HG02623 (cell line): ENCODE data around the gene LDB1.

Experiments used
- ATAC-seq: cut with Tn5 transposase; IDR thresholded peaks from one replicate; pipeline ENCODE4 v1.9.1; 2021; ENCODE audit warnings: moderate library complexity; ENCODE audit not compliant: unreplicated experiment

Gene LDB1

DNA sequence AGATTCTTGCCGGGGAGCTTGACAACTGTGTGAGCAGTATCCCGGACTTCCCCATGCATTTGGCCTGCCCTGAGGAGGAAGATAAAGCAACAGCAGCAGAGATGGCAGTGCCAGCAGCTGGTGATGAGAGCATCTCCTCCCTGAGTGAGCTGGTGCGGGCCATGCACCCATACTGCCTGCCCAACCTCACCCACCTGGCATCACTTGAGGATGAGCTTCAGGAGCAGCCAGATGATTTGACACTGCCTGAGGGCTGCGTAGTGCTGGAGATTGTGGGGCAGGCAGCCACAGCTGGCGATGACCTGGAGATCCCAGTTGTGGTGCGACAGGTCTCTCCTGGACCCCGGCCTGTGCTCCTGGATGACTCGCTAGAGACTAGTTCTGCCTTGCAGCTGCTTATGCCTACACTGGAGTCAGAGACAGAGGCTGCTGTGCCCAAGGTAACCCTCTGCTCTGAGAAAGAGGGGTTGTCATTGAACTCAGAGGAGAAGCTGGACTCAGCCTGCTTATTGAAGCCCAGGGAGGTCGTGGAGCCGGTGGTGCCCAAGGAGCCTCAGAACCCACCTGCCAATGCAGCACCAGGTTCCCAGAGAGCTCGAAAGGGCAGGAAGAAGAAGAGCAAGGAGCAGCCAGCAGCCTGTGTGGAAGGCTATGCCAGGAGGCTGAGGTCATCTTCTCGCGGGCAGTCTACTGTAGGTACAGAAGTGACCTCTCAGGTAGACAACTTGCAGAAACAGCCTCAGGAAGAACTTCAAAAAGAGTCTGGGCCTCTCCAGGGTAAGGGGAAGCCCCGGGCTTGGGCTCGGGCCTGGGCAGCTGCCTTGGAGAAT is 19.3 kb upstream of the LDB1 start:
- no peak for ATAC-seq

GRCh38 chr10:102135956-102136526 is 15.9 kb upstream of the LDB1 start:
- ATAC-seq, result no peak

- no peak for ATAC-seq
Observed at GRCh38 chr10:102134416-102134815, 14.2 kb upstream of the LDB1 start.

GRCh38 chr10:102133373-102134195 is 13.4 kb upstream of the LDB1 start:
- ATAC-seq, result peak; percentile 3

DNA sequence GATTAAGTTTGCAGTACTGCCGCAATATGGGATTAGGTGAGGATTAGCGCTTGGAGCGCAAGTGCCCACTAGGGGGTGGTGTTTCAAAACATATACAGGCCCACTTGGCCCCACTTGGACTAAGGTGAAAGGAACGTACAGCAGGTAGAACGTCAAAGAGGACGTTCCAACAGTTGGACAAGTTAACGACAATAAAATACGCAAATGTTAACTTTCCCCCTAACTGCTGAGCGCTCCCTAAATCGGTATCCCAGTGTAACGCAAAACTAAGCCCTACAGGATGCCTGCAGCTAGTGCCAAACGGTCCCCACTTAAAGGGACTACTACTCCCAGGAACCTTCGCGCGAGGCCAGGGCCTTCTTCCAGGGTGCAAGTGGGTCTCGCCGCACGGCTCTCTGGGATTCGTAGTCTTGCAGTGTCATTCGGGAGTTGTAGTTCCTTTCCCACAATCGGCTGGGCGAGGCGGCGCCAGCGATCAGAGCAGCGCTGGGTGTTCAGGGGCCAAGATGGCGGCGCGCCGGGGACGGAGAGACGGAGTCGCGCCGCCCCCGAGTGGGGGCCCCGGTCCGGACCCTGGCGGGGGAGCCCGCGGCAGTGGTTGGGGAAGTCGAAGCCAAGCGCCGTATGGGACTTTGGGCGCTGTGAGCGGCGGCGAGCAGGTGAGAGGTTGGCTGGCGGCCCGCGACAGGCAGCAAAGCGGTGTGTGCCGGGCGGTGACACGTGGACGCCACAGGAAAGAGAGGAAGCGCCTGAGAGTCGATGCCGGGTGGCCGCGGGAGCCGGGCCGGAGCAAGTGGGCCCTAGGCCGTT is 12.6 kb upstream of the LDB1 start, which contains the start of gene PPRC1:
Gene PPRC1 (plus strand): TSS at position 478 of the 810 bp plus-strand sequence. CDS start 29 bp downstream, at position 507.
- peak; percentile 84 for ATAC-seq

DNA sequence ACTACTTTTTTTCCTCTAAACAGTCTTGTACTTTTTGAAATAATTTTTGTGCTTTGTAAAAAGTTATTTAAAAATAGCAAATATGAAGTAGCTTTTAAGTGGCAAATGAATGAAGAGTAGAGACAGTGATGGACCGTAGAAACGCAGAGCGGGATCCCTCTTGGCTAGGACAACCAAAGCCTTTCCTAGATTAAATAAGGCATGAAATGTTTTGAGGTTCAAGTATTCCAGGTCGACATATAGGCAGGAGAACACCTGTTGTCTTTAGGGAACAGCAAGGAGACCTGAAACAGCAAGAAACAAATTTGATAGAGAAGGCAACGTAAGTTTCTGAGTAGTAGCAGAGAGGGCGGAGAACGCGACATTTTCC is 12.0 kb upstream of the LDB1 start:
- ATAC-seq, result no peak

- no peak for ATAC-seq
Observed at GRCh38 chr10:102131286-102132170, 11.4 kb upstream of the LDB1 start.

DNA sequence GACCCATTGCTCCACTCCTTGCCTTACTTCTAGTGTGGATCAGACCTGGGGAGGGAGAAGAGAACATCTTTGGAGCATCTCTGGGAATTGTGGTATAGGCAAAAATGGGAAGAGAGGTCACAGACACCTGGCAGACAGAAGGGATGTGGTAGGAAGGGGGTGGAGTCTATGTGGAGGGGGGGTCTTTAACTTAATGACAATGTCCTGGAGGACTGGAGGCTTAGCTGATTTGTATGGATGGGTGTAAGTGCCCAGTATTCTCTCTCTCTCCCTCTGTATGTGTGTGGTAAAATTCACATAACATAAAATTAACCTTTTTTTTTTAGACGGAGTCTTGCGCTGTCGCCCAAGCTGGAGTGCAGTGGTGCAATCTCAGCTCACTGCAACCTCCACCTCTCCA is 3.1 kb upstream of the LDB1 start:
- no peak for ATAC-seq

DNA sequence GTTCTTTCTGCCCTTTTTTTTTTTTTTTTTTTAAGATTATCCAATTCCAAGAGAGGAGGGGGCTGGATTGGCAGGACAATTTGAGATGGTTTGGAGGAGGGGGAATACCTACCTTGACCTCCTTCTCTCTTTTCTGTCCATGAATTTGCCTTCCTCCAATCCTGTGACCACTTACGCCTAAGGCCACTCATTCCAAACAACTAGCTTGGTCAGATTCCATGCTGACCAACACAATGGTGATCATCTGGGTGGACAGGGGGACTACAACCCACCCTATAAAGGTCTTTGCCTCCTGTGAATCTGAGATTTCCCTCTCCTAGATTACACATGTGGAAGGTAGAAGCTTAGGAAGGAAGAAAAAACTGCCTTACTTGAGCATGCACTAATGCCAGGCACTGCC is 2.3 kb upstream of the LDB1 start:
- no peak for ATAC-seq

- no peak for ATAC-seq
Observed at GRCh38 chr10:102121739-102122372, 1.7 kb upstream of the LDB1 start.

DNA sequence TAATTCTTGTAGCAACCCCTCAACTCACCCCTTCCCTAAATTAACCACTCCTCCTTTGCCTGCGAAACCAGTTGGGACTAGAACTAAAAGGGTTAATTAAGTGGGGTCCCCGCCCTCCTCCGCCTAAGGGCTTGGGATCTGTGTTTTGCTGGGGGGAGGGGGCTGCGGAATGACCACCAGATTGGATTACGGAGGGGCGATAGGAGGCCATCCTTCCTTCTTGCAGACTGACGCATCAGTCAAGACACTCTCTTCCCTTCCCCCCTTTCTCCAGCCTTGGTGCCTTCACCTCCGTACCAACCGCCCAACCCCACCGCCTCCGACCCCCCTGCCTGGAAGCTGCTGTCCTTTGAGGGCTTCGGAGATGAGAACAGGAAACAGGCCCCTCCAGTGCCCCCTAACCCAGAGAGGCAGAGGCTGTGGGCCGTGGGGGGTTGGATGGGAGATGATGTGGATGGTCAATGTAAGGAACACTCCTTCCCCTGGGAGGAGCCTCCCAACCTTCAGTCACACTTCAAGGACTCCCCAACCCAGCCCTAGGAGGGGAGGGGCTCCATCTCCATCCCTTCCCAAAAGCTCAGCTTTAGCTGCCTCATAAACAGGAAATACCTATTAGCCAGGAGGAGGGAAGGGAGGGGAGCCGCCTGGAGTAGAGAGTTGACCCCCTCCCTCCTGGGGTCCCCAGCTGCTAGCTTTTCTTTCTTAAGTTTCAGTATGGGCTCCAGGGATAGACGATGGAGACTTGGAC is 997 bp upstream of the LDB1 start:
- ATAC-seq, result no peak

- ATAC-seq, result no peak
Observed at GRCh38 chr10:102119417-102120141, 589 bp downstream of the LDB1 start.

GRCh38 chr10:102118867-102119266 is 1.3 kb downstream of the LDB1 start:
- ATAC-seq, result no peak

DNA sequence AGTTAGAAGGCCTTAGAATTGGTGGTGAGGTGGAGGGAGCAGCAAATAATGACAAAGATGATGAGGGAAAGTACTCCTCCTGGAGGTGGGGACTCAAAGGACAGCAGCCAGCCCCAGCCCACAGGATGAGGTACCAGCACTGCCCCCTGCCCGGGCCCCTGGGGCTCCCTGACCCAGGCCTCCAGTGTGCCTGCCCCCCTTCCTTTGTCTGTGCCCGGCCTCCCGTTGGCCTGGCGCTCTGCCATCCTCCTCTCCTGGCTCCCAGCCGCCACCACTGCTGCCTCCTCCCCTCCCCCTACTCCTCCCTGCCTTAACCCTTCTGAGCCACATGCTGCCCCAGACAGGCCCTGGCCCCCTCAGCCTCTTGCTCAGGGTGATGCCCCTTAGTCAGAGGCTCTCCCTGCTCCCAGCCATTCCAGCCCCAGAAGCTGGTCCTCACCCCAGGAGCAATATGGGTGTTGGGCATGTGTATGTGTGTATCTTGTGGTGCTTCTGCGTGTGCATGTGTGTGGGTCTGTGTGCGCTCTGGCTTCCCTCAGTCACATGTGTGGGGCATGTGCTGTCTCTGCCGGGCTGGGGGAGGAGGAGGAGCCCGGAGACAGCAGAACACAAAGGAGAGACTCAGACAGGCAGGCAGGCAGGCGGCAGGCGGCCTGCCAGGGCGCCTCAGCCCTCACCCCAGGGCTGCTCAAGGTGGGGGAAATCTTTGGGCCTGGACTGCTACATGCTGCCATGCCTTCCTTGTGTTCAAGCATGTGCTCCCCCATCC is 2.6 kb downstream of the LDB1 start:
- ATAC-seq, result no peak

DNA sequence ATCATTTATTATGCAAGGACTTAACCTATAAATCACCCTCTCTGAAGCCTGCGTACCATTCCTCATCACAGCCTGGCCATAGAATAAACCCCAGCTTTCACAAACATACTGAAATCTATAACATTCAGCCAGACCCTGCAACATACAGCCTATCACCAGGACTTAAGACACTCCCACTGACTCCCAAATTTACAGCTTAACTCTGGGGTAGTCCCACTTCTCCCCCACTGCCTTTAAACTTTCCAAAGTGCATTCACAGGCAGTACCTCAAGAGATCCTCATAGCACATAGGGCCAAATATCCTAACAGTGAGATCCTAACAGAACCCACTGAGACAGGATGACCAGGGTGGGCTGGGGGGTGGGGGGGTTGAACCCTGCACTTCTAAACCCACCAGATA is 3.5 kb downstream of the LDB1 start:
- no peak for ATAC-seq

GRCh38 chr10:102115775-102116174 is 4.4 kb downstream of the LDB1 start:
- ATAC-seq, result no peak

- ATAC-seq, result peak; percentile 71
Observed at GRCh38 chr10:102114861-102115618, 5.1 kb downstream of the LDB1 start.
